ENCODE measurements around the gene ATG101.
"Not testable (repeated sequence)": the region's sequence is repeated elsewhere in the genome, so short reads cannot be mapped to it uniquely, and the experiment has no call there.

The ATG101 gene

DNA sequence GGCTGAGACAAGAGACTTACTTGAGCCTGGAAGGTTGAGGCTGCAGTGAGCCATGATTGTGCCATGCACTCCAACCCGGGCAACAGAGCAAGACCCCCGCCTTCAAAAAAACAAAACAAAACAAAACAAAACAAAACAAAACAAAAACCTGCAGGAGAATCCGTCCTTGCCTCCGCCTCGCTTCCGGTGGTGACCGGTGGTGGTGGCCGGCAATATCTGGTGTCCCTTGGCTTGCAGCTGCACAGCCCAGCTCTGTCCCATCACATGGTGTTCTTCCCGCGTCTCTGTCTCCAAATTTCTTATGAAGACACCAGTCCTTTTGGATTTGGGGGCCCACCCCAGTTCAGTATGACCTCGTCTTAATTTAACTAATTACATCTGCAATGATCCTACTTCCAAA is 19.7 kb downstream of the ATG101 start:
- H3K4me3 ChIP-seq (ENCODE audit: low read depth, low read length), result no peak overlapping the region
- TF ChIP-seq, protein P1, sequence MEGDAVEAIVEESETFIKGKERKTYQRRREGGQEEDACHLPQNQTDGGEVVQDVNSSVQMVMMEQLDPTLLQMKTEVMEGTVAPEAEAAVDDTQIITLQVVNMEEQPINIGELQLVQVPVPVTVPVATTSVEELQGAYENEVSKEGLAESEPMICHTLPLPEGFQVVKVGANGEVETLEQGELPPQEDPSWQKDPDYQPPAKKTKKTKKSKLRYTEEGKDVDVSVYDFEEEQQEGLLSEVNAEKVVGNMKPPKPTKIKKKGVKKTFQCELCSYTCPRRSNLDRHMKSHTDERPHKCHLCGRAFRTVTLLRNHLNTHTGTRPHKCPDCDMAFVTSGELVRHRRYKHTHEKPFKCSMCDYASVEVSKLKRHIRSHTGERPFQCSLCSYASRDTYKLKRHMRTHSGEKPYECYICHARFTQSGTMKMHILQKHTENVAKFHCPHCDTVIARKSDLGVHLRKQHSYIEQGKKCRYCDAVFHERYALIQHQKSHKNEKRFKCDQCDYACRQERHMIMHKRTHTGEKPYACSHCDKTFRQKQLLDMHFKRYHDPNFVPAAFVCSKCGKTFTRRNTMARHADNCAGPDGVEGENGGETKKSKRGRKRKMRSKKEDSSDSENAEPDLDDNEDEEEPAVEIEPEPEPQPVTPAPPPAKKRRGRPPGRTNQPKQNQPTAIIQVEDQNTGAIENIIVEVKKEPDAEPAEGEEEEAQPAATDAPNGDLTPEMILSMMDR (IDR thresholded peaks at IDR 0.05; ENCODE audit: low read depth, low read length), result no peak

DNA sequence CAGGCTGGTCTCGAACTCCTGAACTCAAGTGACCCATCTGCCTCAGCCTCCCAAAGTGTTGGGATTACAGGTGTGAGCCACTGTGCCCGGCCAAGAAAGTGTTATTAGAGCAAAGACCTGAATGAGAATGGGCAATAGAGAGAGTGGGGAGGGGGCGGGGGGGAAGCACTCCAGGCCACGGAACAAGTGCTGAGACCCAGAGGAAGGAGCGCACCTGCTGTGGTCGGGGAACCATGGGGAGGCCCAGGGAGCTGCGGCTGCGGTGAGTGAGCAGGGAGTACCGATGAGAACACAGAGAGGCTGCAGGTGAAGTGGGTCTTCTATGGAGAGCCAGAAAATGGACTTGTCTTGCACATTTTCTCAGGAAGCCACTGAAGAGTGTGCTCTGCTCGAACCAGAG is 20.5 kb downstream of the ATG101 start:
- TF ChIP-seq, protein P1 (IDR thresholded peaks at IDR 0.05; ENCODE audit: low read depth, low read length), result no peak
- H3K4me3 ChIP-seq (ENCODE audit: low read depth, low read length), result no peak overlapping the region

DNA sequence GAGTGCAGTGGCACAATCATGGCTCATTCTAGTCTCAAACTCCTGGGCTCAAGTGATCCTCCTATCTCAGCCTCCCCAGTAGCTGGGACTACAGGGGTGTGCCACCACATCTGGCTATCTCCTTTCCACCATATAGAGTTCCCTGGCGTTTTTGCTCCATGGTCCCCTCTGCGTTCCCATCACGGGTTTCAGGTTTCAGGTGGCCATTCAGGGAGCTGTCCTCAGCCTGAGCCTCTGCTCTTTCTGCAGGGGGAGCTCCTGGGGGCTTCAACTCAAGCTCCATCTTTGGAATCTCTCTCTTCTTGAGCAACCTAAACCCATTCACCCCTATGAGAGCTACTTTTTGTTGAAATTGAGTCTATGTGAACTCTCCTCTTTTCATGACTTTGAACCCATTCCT is 21.3 kb downstream of the ATG101 start:
- no peak overlapping the region for H3K4me3 ChIP-seq (ENCODE audit: low read depth, low read length)
- TF ChIP-seq, protein P1 (IDR thresholded peaks at IDR 0.05; ENCODE audit: low read depth, low read length), result no peak

DNA sequence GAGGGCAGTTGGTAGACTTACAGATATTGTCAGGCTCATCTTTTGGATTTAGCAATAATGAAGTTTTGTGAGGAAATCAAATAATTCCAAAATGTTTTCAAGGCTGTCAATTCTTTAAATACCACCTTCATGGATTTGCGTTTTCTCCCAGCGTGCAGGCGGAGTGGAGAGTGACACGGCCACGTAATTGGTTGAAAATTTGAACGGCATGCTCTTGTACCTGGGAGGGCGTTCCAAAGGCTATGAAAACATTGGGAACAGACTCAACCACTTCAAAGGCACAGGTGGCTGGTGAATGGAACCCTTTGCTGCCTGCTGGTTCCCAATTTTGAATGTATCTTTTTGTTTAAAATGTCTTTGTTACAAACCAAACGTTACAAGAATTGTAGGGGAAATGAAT is 22.1 kb downstream of the ATG101 start:
- TF ChIP-seq, protein P1 (IDR thresholded peaks at IDR 0.05; ENCODE audit: low read depth, low read length), result no peak
- H3K4me3 ChIP-seq (ENCODE audit: low read depth, low read length), result no peak overlapping the region

DNA sequence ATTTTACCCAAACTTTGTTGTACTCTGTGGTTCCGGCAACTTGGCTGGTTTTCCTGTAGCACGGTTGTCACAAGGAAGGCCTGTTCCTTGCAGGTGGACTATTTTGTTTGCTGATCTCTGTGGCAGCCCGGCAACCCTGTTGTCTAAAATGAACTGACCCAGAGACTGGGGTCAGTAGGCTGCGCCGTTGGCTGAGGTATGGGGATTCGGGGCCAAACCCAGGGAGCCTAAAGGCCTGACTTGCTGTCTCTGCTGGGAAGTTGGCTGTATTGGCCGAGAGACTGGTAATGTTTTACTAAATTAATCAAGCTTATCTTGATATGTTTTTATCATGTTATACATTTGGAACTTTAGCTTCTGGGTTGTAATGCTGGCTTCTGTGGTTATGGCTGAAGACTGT is 23.6 kb downstream of the ATG101 start:
- H3K4me3 ChIP-seq (ENCODE audit: low read depth, low read length), result no peak overlapping the region
- TF ChIP-seq, protein P1 (IDR thresholded peaks at IDR 0.05; ENCODE audit: low read depth, low read length), result no peak

DNA sequence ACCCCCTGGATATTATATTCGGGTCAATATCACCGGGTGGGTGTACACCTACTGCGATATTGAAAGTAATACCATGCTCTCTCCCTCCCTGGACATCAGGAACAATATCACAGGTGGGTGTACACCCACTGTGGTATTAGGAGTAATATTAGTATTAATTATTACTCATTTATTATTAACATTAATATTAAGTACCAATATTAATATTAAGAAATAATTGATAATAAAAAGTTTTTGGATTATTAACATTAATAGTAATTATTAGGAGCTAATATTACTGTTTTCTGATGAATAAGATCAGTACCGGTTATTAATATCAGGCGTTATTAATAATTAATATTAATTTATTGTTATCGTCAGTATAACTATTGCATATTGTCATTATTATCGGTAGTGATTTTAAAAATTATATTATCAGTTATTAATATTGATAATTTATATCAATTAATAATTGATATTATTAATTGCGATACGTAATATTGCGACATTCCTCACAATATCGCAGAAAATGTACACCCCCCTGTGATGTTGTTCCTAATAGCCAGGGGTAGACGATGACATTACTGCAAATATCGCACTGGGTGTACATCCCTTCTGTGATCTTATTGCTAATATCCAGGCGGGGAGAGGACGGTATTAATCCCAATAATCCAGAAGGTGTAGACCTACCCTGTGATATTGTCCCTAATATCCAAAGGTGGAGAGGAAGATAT is 26.7 kb downstream of the ATG101 start:
- TF ChIP-seq, protein P1 (IDR thresholded peaks at IDR 0.05; ENCODE audit: low read depth, low read length), result no peak
- H3K4me3 ChIP-seq (ENCODE audit: low read depth, low read length), result no peak overlapping the region

DNA sequence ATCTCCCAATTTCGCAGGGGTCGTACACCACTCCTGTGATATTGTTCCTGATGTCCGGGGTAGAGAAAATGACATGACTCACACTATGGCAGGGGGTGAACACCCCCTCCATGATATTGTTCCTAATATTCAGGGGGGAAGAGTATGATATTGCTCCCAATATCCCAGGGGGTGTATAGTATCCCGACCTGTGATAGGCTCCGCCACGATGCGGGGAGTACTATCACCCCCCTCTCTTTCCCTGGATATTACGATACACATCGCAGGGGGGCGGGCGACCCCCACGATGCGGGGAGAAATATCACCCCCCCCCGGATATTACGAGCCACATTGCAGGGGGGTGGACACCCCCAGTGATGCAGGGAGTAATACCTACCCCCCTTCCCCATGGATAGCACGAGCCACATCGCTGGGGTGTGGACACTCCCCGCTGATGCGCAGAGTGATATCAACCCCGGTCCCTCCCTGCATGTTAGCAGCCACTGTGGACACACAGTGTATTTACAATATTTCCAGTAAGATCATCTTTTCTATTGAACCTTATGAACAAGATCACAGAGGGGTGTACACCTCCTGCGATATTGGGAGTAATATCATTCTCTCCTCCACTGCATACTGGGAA is 27.4 kb downstream of the ATG101 start:
- no peak overlapping the region for H3K4me3 ChIP-seq (ENCODE audit: low read depth, low read length)
- TF ChIP-seq, protein P1 (IDR thresholded peaks at IDR 0.05; ENCODE audit: low read depth, low read length), result no peak

DNA sequence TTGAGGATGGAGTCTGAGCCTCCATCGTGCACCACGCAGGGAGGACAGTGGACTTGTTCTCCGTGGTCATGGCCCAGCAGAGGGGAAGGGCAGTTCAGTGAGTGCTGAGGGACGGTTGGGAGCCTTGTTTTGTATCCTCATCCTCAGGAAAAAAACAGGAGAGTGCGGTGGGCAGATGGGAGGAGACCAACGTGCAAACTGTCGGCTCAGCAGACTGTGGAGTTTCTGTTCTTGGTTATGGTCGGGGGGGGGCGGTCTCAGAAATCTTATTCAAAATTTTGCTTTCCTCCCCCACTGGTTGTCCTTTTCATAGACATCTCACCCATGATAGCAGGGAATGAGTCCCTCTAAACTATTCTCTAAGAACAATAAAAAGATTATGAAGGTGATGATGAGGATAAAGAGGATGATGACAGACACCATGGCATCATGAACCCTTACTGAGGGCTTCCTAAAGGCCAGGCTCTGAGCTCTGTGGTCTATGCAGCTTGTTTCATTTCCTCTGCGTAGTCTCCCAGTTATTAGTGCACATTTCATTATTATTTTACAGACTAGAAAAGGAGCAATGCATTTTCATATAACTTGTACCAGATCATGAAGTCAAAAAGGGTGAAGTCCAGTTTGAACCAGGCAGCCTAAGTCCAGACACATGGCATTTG is 34.8 kb downstream of the ATG101 start:
- H3K4me3 ChIP-seq (ENCODE audit: low read depth, low read length), result not testable (repeated sequence)

DNA sequence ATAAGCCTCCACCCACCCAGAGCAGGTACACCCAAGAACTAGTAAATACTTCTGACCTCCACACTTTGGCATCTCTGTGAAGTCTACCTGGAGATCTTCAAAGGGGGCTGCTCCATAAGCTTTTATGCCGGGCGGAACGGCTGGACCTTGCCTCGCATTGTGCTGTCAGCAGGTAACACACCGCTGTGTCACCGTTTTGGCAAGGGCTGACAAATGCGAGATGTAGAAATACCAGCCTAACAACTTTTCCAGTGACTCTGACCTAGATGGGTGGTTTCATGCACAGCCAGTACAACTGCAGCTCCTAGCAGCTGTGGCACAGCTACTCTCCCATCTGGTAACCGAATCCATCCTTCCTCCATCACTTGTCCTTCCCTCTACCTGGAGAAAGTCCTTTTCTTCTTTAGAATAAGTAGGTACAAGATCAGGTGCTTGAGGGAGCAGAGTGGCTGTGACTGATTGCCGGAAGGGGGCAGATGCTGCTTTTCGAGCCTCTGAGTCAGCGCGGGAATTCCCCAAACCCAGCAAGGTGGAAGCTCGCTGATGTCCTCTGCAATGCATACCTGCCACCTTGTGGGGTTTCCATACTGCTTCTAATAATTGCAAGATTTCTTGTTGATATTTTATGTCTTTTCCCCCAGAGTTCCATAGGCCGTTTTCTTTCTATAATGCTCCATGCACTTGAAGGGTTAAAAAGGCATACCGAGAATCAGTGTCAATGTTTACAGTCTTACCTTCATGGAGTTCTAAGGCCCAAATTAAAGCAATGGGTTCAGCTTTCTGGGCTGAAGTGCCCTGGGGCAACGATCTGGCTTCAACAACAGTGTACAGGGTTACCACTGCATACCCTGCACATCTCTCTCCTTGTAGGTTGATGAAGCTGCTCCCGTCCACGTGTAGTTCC is 46.7 kb downstream of the ATG101 start:
- H3K4me3 ChIP-seq (ENCODE audit: low read depth, low read length), result not testable (repeated sequence)

Data from WI38 (cell line).